C4-2B (cell line): ENCODE data around the gene PAMR1.

Experiments used
- ZFX ChIP-seq: fragments of 450-650 bp; IDR thresholded peaks from 2 replicates; pipeline ENCODE4 v1.6.1; 2017
- TF ChIP-seq, protein P1 (sequence below): fragments of 450-650 bp; conservative IDR thresholded peaks from 2 replicates; pipeline ENCODE4 v1.5.1; 2017; ENCODE audit warnings: mild to moderate bottlenecking

DNA sequence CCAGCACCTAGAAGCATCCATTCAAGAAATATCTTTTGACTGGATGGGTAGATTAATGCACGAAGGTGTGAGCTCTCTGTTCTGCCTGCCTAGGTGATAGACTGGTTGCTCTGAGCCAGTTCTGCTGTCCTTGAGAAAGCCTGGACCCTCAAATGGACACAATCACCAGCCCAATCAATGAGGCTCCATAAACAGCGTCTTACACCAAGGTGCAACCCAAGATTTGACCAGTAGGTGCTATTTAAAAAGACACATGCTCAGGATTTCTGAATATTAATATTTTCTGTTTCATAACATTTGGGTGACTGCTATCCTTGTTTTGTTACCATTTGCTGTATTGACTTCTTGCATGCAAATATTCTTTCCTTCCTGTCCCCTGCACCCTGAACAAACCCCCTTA, 39.0 kb downstream of the PAMR1 start:
- TF ChIP-seq, protein P1, sequence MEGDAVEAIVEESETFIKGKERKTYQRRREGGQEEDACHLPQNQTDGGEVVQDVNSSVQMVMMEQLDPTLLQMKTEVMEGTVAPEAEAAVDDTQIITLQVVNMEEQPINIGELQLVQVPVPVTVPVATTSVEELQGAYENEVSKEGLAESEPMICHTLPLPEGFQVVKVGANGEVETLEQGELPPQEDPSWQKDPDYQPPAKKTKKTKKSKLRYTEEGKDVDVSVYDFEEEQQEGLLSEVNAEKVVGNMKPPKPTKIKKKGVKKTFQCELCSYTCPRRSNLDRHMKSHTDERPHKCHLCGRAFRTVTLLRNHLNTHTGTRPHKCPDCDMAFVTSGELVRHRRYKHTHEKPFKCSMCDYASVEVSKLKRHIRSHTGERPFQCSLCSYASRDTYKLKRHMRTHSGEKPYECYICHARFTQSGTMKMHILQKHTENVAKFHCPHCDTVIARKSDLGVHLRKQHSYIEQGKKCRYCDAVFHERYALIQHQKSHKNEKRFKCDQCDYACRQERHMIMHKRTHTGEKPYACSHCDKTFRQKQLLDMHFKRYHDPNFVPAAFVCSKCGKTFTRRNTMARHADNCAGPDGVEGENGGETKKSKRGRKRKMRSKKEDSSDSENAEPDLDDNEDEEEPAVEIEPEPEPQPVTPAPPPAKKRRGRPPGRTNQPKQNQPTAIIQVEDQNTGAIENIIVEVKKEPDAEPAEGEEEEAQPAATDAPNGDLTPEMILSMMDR = no peak
- no peak for TF ChIP-seq ZFX
